Activated B cell treated with CpG ODN at 0.5 μM for 24 hours (primary cell): ENCODE data around the gene DST. TPM values are rescaled to one million over a fixed set of nuclear protein-coding genes. Genes with fewer than 3 reads are reported as not detected.

Source experiments
- ATAC-seq: fragments of 200-7000 bp; cut with Tn5 transposase; one replicate; pipeline ENCODE4 v1.10.0; 2021; ENCODE audit warnings: low read depth, mild to moderate bottlenecking, moderate library complexity
- CTCF ChIA-PET: fragments of 350-600 bp; sonication (Branson Sonifier 250); formaldehyde crosslinking; loops from one replicate; lab custom pipeline; 2021; ENCODE audit warnings: antibody characterized with exemption; lab: Charles Lee
- POLR2A ChIA-PET: fragments of 350-600 bp; sonication (Branson Sonifier 250); formaldehyde crosslinking; loops from one replicate; lab custom pipeline; 2021; ENCODE audit warnings: antibody characterized with exemption; lab: Charles Lee
- DNase-seq: peaks from one replicate; pipeline ENCODE4 v3.0.0; 2022
- H3K27ac Mint-ChIP-seq: one replicate; pipeline ENCODE4 v1.8.0; 2020; ENCODE audit warnings: mixed read lengths
- H3K27me3 Mint-ChIP-seq: one replicate; pipeline ENCODE4 v1.8.0; 2021; ENCODE audit warnings: mixed read lengths
- H3K36me3 Mint-ChIP-seq: one replicate; pipeline ENCODE4 v1.8.0; 2021; ENCODE audit warnings: low read depth, mixed read lengths
- H3K4me1 Mint-ChIP-seq: one replicate; pipeline ENCODE4 v1.8.0; 2021; ENCODE audit warnings: mixed read lengths
- H3K4me3 Mint-ChIP-seq: one replicate; pipeline ENCODE4 v1.8.0; 2020; ENCODE audit warnings: mild to moderate bottlenecking, mixed read lengths
- H3K9me3 Mint-ChIP-seq: one replicate; pipeline ENCODE4 v1.8.0; 2020; ENCODE audit warnings: mixed read lengths
- intact Hi-C: fragments of 100-400 bp; cut with micrococcal nuclease; formaldehyde crosslinking; loops from one replicate; pipeline ENCODE4 v1.15.1; 2024
- total RNA-seq: library from RNA; stranded (reverse); gene quantifications from 2 replicates; pipeline ENCODE4 v1.2.3, GENCODE V29; 2022
- TF ChIP-seq, protein P1 (sequence below): fragments of 200-600 bp; IDR thresholded peaks from one replicate; pipeline ENCODE4 v1.8.0; 2022; ENCODE audit warnings: antibody characterized with exemption, mild to moderate bottlenecking

Gene DST
- total RNA-seq, 1 donor from 2014 or later: 1.3 TPM

DNA sequence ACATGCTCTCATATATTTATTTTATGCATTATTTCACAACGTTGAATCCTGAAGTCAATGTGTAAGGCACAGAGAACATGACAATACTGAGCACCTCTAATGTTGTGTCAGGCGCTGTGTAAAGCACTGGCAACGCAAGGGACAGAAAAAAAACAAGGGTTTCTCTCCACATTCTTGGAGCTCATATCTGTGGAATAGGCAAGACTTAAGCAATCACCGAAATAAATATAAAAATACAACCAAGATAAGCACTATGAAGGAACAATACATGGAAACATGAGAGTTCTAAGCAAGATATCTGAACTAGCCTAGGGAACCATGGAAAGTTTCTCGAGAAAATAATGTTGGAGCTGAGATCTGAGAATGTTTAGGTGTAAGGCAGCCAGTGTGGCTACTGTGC is 1.7 kb upstream of the DST start:
- Mint-ChIP-seq H3K4me3 (no peak overlapping the region), H3K9me3 (no peaks in the 10 kb centered on the region), H3K4me1 (no peaks in the 10 kb centered on the region), H3K27ac (no peak overlapping the region), H3K36me3 (no peaks in the 10 kb centered on the region), H3K27me3 (no peaks in the 10 kb centered on the region)
- TF ChIP-seq, protein P1, sequence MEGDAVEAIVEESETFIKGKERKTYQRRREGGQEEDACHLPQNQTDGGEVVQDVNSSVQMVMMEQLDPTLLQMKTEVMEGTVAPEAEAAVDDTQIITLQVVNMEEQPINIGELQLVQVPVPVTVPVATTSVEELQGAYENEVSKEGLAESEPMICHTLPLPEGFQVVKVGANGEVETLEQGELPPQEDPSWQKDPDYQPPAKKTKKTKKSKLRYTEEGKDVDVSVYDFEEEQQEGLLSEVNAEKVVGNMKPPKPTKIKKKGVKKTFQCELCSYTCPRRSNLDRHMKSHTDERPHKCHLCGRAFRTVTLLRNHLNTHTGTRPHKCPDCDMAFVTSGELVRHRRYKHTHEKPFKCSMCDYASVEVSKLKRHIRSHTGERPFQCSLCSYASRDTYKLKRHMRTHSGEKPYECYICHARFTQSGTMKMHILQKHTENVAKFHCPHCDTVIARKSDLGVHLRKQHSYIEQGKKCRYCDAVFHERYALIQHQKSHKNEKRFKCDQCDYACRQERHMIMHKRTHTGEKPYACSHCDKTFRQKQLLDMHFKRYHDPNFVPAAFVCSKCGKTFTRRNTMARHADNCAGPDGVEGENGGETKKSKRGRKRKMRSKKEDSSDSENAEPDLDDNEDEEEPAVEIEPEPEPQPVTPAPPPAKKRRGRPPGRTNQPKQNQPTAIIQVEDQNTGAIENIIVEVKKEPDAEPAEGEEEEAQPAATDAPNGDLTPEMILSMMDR: no peak
- DNase-seq: no peak
- CTCF ChIA-PET: no interaction called here
- no peak for ATAC-seq
- intact Hi-C loops: no loop called here
- POLR2A ChIA-PET: no interaction called here

DNA sequence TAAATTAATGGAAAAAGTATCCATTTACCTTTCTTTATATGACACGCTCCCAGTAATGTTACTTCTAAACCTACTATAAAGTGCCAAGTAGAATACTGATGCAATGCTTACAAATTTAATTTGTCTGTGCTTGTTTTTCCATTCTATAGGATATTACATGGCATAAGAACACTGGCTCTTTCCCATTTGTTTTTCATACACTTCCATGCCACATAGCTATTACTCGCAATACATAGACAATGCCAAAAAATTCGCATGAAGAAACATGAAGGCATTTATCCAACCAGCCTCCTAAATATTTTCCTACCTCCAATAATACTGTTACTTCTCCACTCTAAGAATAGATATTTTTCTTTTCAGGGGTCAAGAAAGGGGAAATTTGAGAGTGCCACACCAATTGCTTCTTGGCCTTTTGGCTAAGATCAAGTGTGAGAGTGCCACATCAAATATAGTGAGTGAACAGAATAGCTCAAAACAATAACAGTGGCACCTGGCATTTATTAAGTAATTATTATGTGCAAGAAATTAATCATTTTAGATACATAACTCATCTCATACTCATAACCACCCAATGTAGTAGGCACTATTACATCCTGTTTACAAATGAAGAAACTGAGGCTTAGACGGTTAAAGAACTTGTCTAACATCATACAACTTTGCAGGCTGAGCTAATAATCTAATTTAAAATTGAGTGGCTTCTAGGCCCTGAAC is 845 bp upstream of the DST start:
- Mint-ChIP-seq H3K9me3 (no peaks in the 10 kb centered on the region), H3K27ac (no peak overlapping the region), H3K27me3 (no peaks in the 10 kb centered on the region), H3K4me3 (no peak overlapping the region), H3K4me1 (no peaks in the 10 kb centered on the region), H3K36me3 (no peaks in the 10 kb centered on the region)
- POLR2A ChIA-PET: no interaction called here
- intact Hi-C loops: no loop called here
- TF ChIP-seq, protein P1: no peak
- no peak for ATAC-seq
- no peak for DNase-seq
- CTCF ChIA-PET: no interaction called here

DNA sequence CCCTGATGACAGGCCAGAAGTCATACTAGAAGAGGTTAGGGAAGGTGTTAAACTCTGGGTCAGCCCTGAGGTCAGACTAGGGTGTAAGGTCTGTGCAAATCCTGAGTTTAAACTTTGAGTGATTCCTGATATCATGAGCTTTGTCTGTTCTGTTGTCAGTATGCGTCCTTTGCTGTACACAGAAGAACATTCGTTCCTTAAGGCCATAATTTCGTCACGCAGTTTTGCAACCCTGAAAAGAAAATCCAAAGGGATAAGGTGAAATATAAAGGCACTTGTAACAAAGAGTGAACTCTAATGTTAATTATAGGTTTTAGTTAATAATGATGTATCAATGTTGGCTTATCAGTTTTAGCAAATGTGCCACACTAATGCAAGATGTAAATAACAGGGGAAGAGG is 2.3 kb downstream of the DST start:
- intact Hi-C loops: no loop called here
- Mint-ChIP-seq H3K4me3 (no peak overlapping the region), H3K9me3 (no peaks in the 10 kb centered on the region), H3K27me3 (no peaks in the 10 kb centered on the region), H3K4me1 (no peaks in the 10 kb centered on the region), H3K36me3 (no peaks in the 10 kb centered on the region), H3K27ac (no peak overlapping the region)
- TF ChIP-seq, protein P1: no peak
- DNase-seq: no peak
- no peak for ATAC-seq
- POLR2A ChIA-PET: no interaction called here
- CTCF ChIA-PET: no interaction called here

DNA sequence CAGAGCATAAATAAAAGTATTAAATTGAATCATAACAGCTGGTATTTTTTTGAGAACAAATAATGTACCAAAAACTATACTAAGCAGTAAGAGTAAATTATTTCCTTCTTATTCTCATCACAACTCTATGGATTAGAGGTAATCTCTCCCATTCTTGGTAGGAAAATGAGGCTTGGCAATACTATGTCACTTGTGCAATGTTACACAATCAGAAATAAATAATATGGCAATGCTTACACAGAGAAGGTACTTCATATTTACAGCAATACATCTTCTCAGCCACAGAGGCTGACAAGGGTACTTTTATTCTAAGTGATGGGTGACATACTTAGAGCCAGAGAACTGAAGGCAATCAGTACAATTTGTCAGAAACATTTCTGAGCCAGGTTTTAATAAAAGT is 3.9 kb downstream of the DST start:
- H3K4me1 Mint-ChIP-seq: no peaks in the 10 kb centered on the region
- intact Hi-C loops: loop anchor here (5.0 kb wide), 1 partner anchor 59 kb away; no protein-coding TSS in a partner anchor

DNA sequence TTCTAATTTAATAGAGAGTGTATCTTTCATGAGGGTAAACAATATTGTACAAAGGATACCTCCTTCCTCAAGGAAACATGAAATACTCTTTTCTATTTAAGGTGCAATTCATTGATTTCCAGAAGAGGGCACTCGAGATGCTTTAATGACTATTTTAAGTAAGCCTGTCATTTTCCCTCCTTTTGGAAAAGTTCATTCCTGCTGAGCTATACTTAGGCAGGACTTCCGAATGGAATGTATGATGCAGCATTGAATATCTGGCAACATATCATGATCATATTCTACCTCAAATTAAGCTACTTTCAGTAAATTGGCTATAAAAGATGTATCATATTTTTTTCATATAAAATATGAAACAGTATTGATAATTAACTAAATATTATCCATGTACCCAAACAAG is 5.0 kb downstream of the DST start:
- ATAC-seq (no peak), DNase-seq (no peak)
- intact Hi-C loops: loop anchor here (1.0 to 5.0 kb wide), 4 partner anchors 60 to 687 kb away; no protein-coding TSS in a partner anchor
- Mint-ChIP-seq H3K27me3 (no peaks in the 10 kb centered on the region), H3K4me1 (no peaks in the 10 kb centered on the region), H3K4me3 (no peak overlapping the region), H3K36me3 (no peaks in the 10 kb centered on the region), H3K9me3 (no peaks in the 10 kb centered on the region), H3K27ac (no peak overlapping the region)
- POLR2A ChIA-PET: no interaction called here
- TF ChIP-seq, protein P1: no peak
- CTCF ChIA-PET: interaction anchor here (1.0 to 2.0 kb wide), 3 partner anchors 9 to 679 kb away, joined by 3 to 8 read pairs (median 3); no protein-coding TSS in a partner anchor

More for the DNA sequence above, 3.9 kb downstream of the DST start:
- ATAC-seq (no peak), DNase-seq (no peak)
- POLR2A ChIA-PET: no interaction called here
- Mint-ChIP-seq H3K4me3 (no peak overlapping the region), H3K27me3 (no peaks in the 10 kb centered on the region), H3K36me3 (no peaks in the 10 kb centered on the region), H3K27ac (no peak overlapping the region), H3K9me3 (no peaks in the 10 kb centered on the region)
- CTCF ChIA-PET: no interaction called here
- TF ChIP-seq, protein P1: no peak
